GM19395 (cell line): ENCODE data around the gene CYSLTR1.
"Not testable (repeated sequence)": the region's sequence is repeated elsewhere in the genome, so short reads cannot be mapped to it uniquely, and the experiment has no call there.

Experiments used
- ATAC-seq: cut with Tn5 transposase; IDR thresholded peaks from one replicate; pipeline ENCODE4 v1.9.1; 2021; ENCODE audit warnings: mild to moderate bottlenecking, moderate library complexity; ENCODE audit not compliant: unreplicated experiment

CYSLTR1 gene

GRCh38 chrX:78327370-78328086 is at the start of gene CYSLTR1:
Gene CYSLTR1 (minus strand): TSS chrX:78327611. CDS start chrX:78273746, 53,865 bp downstream.
- peak; percentile 58 for ATAC-seq

GRCh38 chrX:78377186-78377585 is 49.8 kb upstream of the CYSLTR1 start:
- ATAC-seq: no peak

GRCh38 chrX:78375894-78376293 is 48.5 kb upstream of the CYSLTR1 start:
- no peak for ATAC-seq

DNA sequence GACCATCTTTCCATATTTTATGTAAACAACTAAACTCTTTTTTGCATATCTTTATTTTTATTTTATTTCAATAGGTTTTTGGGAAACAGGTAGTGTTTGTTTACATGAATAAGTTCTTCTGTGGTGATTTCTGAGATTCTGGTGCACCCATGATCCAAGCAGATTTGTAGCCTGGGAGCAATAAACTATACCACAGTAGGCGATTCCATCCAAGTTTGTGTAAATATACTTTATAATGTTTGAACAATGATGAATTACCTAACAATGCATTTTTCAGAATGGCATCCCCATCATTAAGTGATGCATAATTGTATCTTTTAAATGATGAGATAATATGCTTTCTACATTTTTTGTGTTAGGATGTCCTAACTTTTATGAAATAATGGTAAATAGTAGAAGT is 39.2 kb upstream of the CYSLTR1 start:
- ATAC-seq: no peak

GRCh38 chrX:78357342-78358055 is 30.1 kb upstream of the CYSLTR1 start:
- no peak for ATAC-seq

DNA sequence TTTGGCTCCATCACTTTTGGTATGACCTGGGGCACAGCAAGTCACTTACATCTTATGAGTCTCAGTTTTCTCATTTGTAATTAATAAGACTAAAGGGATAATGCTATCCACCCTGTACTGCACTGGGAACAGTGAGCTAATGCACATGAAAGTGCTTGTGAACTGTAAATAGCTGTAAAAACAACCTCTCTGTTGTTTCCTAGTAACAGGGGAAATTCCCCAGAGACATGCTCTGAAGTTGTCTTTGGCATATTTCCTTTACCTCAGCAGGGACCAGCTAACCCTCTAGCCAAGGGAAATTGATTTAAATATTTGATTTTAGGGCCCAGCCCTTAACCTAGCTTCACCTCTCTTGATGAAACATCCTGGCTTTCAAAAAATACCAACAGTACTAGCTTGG is 6.1 kb upstream of the CYSLTR1 start:
- ATAC-seq: peak; percentile 65

DNA sequence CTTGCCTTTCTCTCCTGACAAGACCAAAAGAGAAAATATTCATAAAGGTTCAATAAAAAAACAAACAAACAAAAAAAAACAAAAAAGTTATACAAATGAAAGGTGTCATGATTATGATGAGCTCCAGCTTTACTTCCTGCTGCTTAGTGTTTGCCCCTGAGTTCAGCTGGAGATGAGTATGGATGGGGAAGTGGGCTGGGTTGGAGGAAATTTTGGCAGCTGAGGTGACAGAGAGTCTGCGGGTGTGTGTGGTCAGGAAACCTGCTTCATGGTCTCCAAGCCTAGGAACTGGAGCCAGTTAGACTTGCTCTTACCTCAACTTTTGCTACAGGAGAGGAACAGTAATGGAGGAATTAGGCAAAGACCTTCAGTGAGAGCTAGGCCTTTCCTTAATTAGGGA is 4.3 kb upstream of the CYSLTR1 start:
- ATAC-seq: no peak

DNA sequence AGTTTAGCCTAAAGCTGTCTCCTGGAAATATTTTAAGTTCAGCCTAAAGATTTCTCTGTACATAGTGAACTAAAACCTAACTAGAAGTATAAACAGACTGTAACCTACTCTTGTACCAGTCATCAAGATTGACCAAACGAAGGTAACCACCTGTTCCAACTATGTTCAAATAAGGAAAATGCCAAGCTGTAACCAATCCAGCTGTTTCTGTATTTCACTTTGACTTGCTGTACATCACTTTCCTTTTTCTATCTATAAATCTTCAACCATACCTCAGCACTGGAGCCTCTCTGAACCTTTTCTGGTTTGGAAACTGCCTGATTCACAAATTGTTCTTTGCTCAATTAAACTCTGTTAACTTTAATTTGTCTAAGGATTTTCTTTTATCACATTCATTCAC is 3.1 kb upstream of the CYSLTR1 start:
- ATAC-seq: no peak

- ATAC-seq: no peak
These were observed 2.7 kb upstream of the CYSLTR1 start for GRCh38 chrX:78330068-78330467.

DNA sequence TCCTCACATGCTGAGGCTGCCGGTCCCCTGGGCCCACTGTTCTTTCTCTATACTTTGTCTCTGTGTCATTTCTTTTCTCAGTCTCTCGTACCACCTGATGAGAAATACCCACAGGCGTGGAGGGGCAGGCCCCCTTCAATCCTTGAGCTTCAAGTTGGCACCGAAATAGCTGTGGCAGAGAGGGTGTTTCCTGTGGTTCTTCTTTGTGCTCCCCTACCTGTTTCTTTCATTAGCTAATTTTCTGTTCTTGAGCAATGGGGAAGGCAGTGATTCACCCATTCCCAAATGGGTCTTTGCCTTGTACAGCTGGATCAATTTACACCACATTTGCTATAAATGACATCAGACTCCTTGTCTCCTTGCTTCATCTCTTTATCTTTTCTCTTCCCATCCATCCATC is 2.1 kb upstream of the CYSLTR1 start:
- ATAC-seq: no peak

DNA sequence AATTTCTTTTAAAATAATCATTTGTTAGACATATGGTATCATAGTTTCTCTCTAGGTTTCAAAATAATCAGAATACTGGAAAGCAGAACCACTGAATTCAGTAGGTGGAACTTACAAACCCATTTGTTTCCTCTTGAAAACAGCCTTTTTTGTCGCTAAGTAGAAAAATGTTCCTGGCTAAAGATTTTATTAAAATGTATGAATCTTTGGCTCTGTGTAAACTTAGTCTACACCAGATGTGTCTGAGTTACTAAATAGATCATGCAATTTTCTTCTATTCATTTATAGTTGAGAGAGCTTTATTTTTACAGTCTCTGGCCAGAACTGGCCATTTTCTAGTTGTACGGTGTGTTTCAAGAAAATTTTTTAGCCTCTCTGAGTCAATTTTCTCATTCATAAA is 1.0 kb downstream of the CYSLTR1 start:
- ATAC-seq: no peak

- ATAC-seq: no peak
These were observed 4.5 kb downstream of the CYSLTR1 start for GRCh38 chrX:78322863-78323262.

- peak; percentile 92 for ATAC-seq
These were observed 5.6 kb downstream of the CYSLTR1 start for GRCh38 chrX:78321809-78322208.

- no peak for ATAC-seq
These were observed 11.1 kb downstream of the CYSLTR1 start for GRCh38 chrX:78316265-78316664.

DNA sequence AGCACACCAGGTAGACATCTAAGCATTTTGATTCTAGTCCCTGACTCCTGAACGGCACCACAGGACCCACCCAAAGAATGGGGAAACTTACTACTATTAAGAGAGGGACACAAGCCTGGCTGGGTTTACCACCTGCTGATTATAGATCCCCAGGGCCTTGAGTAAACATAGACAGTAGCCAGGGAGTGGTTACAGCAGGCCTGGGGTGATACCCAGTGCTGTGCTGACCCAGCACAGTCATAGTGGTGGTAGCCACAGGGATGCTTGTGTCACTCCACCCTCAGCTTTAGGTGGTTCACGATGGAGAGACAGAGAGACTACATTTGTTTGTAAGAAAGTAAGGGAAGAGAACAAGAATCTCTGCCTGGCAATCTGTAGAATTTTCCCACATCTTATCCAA is 11.7 kb downstream of the CYSLTR1 start:
- no peak for ATAC-seq

DNA sequence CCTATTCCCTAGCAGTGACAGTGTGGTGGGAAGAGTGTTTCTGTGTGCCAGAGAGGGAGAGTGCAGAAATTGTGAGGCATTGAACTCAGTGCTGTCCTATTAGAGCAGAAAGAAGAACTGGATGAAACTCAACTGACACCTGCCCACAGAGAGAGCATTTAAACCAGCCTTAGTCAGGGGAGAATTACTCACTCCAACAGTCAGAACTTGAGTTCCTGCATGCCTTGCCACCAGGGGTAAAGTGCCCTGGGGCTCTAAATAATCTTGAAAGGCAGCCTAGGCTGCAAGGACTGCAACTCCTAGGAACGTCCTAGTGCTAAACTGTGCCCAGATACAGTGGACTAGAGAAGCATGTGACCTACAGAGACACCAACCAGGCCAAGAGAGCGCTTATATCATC is 12.8 kb downstream of the CYSLTR1 start:
- ATAC-seq: peak; percentile 73

DNA sequence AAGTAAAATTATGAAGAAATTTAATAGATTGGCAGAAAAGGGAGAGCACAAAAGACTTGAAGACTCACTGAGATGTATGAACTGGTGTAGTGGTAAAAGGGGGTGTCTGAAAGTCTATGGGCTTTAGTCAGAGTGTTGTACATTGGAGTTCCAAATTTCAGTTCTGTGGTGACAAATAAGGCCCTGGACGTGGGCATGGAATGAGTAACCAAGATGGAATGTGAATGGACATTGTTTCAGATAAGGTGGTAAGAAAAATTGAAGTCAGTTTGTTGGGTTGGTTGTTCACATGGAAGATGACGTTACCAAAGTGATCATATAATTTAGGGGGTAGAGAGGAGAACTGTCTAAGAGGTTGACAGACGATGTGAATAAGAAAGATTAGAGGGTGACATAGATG is 13.9 kb downstream of the CYSLTR1 start:
- no peak for ATAC-seq

DNA sequence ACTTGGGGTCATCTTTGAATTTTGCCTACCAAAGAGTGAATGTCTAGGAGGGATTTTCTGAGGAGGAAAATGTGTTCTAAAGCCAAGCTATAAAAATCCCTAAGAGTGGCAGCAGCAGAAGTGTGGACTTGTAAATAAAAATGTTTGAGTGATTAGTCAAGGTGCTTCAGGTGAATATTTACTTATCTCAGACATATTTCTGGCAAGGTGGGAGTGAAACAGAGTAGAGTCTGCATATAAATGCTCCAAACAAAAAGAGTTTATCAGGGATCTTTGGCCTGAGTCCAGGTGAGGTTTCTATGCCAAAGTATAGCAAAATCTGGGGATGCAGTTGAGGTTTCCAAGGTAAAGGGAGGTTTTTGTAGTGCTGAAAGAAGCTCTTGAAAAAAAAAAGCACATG is 19.7 kb downstream of the CYSLTR1 start:
- ATAC-seq: no peak

DNA sequence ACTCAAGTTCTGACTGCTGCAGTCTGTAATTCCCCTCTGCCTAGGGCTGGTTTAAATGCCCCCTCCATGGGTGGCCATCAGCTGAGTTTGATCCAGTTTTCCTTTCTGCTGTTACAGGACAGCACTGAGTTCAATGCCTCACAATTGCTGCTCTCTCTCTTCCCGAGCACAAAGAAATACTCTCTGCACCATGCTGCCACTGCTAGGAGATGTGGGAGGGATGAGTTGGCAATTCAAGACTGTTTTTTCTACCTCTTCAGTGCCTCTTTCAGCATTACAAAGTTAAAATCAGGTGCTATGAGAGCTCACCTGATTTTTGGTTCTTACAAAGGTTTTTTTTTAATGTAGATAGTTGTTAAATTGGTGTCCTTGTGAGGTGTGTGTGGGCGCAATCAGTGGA is 24.3 kb downstream of the CYSLTR1 start:
- no peak for ATAC-seq

- ATAC-seq: not testable (repeated sequence)
These were observed 26.5 kb downstream of the CYSLTR1 start for GRCh38 chrX:78300933-78301332.

- ATAC-seq: no peak
These were observed 43.9 kb downstream of the CYSLTR1 start for GRCh38 chrX:78283511-78283910.

DNA sequence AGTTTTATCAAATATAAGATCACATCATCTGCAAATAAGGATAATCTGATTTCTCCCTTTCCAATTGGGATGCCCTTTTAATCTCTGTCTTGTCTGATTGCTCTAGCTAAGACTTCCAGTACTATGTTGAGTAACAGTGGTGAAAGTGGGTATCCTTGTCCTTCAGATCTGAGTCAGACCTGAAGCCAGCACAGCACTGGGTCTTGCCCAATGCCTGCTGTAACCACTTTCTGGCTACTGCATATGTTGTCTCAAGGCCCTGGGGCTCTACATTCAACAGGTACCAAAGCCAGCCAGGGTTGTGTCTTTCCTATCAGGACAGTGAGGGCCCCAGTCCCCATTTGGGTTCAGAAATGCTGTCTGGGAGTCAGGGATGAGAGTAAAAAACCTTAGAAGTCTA is 90.3 kb downstream of the CYSLTR1 start:
- ATAC-seq: no peak

DNA sequence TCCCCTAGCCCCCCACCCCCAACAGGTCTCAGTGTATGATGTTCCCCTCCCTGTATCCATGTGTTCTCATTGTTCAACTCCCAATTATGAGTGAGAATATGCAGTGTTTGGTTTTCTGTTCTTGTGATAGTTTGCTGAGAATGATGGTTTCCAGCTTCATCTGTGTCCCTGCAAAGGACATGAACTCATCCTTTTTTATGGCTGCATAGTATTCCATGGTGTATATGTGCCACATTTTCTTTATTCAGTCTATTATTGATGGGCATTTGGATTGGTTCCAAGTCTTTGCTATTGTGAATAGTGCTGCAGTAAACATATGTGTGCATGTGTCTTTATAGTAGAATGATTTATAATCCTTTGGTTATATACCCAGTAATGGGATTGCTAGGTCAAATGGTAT is 101.4 kb downstream of the CYSLTR1 start:
- ATAC-seq: not testable (repeated sequence)
